NCI-H345 (cell line): ENCODE measurements around the gene CDC5L.

Experiments used
- DNase-seq: peaks from one replicate; lab custom pipeline; 2025; lab: John Stamatoyannopoulos, UW

The CDC5L gene

GRCh38 chr6:44452725-44453124, 65.2 kb downstream of the CDC5L start:
- no peak for DNase-seq

DNA sequence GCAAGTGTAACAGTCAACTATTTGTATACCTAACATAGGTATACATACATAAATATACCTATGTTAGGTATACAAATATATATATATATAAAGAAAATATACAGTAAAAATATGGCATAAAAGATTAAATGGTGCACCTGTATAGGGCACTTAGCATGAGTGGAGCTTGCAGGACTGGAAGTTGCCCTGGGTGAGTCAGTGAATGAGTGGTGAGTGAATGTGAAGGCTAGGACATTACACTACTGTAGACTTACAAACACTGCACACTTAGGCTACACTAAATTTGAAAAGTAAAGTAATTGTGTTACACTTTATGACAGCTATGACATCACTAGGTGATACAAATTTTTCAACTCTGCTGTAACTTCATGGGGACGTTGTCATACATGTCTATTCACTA, 65.6 kb downstream of the CDC5L start:
- no peak for DNase-seq

DNA sequence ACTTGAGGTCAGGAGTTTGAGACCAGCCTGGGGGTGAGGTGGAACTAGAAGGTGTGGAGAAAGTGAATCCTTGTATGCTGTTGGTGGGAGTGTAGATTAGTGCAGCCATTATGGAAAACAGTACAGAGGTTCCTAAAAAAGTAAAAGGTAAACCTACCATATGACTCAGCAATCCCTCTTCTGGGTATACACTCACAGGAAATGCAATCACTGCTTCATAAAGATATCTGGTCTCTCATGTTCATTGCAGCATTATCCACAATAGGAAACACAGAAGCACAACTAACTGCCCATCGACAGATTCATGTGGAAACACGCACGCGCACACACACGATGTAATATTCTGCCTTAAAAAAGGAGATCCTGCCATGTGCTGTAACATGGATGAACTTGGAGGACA, 66.7 kb downstream of the CDC5L start:
- DNase-seq: no peak

- DNase-seq: peak; percentile 49
These were observed 68.8 kb downstream of the CDC5L start for GRCh38 chr6:44456070-44456965.

DNA sequence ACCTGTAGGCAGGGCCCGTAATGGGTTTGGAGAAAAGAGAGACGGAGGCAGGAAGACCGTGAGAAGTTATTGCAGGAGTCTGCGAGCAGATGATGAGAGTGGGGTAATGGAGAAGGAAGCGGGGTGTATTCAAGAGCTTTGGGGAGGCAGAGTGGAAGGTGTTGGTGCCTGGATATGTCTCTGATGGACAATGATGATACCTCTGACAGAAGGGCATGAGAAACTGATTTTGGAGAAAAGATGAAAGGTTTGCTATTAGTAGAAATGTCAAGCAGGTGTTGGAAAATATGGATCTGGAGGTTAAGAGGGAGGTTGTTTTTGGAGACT, 69.4 kb downstream of the CDC5L start:
- DNase-seq: no peak

- DNase-seq: no peak
These were observed 70.1 kb downstream of the CDC5L start for GRCh38 chr6:44457596-44457995.

DNA sequence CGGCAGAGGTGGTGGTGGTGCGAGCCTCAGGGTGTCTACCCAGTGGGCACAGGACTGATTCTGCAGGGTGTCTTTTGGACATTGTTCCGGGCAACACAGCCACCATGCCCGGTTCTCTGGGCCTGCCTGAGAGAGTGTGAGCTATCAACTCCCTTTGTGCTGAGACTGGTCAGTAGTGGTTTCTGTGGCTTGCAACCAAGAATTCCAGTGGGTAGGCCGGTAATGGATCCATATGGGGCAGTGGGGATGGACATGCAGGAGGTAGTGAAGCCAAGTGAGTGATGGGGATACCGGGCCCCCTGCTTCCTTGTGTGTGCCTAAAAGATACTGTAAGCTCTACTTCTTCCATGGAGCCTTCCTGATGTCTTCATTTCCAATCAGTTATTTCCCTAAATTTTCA, 71.0 kb downstream of the CDC5L start:
- no peak for DNase-seq

- no peak for DNase-seq
These were observed 74.8 kb downstream of the CDC5L start for GRCh38 chr6:44462335-44462734.

DNA sequence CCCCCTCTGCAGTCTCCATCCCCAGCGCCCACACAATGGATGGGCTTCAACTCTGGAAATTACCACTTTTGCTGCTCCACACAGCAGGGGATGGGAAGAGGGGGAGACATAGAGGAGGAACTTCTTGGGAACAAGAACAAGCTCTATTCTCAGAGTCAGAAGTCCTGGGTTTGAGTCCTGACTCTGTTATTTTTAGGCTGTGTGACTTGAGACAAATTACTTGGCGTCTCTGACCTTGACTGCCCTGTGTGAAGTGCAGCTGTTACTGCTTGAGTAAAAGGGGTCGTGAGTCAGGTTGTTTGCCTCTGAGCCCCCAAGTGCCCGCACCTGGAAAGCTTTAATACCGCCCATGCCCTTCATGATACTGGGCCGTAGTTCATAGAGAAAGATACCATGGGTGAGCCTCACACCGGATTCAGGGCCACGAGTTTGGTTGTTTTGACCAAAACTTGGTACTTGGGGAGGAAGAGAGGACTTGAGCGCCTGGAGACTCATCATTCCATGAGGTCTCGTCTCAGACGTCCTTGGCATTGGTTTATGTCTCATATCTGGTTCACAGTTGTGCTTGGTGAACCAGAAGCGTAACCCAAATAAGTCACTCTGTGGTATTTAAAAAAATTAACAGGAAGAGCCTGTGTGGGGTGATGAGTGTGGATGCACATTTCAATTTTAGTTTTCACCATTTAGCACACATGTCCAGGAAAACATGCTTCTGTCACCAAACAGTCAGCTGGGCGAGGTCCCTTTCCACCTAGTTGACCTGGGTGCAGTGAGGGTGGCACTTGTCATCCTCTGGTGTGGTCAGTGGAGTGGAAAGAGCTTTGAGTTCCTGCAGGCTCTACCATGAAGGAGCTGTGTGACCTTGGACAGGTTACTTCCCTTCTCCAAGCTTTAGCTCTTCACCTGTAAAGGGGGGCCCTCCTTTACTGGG, 75.6 kb downstream of the CDC5L start:
- no peak for DNase-seq

- DNase-seq: no peak
These were observed 76.4 kb downstream of the CDC5L start for GRCh38 chr6:44463728-44464450.

- no peak for DNase-seq
These were observed 77.2 kb downstream of the CDC5L start for GRCh38 chr6:44464527-44465310.

DNA sequence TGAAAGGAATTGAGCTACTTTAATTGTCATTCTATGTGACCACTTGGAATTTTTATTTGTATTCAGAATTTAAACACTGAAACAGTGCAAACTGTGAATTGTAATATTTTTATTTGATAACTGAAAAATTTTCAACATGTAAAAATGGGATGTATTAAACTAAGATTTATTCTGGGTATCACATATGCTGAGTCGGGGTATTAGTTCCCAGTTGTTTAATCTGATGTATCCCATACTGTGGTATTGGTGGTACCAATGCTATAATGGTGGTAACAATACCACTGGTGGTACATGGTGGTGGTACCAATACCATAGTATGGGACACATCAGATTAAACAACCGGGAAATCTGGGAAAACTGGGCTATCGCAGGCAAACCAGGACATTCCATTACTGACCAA, 79.4 kb downstream of the CDC5L start:
- DNase-seq: no peak

DNA sequence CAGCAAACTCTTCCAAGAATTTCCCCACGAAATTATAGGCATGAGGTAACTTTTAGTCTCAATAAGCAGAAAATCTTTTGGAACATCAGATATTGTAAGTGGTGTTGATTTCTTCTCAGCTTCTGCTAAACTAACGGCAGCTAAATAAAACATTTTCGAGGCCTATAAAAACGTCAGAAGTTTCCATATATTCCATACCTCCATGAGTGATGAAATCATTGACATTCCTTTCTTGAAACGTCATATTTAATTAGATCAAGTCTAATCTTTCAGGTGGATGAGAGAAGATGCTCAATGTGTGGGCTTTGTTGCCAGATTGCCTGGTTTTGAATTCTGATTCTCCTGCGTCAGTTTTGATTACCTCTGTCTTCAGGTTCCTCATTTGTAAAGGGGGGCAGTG, 81.3 kb downstream of the CDC5L start:
- no peak for DNase-seq

DNA sequence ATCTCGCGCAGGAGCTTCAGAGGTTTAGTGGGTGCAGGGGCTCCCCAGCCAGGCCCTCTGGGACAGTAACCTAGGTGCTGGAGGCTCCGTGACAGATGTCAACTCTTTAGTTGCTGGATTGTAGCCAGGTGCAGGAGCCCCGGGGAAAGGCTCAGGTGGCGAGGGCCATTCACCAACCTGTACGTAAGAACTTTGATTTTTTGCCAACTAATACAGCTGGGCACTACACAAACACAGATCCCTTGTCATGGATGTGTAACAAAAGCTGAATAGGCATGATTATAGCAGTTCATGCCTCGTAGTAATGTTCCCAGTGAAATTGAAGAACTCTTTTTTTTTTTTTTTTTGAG, 82.6 kb downstream of the CDC5L start:
- DNase-seq: peak; percentile 99

DNA sequence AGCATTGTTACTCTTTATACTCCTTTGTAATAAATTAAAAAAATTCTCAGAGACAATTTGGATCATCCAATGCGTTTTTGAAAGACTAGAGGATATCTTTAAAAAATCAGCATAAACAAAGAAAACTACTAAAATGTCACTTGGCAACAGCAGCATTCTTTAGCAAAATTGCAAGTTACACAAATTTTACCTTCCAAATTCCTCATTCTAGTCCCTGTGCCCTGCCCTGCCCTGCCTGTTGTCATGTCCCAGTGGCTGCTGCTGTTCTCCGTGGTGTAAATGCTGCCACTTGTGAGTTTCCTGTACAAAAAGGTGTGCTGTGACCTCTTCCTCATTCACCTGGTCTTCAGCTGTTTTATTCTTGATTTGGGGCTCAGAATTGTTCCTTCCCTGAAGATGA, 83.2 kb downstream of the CDC5L start:
- DNase-seq: no peak

DNA sequence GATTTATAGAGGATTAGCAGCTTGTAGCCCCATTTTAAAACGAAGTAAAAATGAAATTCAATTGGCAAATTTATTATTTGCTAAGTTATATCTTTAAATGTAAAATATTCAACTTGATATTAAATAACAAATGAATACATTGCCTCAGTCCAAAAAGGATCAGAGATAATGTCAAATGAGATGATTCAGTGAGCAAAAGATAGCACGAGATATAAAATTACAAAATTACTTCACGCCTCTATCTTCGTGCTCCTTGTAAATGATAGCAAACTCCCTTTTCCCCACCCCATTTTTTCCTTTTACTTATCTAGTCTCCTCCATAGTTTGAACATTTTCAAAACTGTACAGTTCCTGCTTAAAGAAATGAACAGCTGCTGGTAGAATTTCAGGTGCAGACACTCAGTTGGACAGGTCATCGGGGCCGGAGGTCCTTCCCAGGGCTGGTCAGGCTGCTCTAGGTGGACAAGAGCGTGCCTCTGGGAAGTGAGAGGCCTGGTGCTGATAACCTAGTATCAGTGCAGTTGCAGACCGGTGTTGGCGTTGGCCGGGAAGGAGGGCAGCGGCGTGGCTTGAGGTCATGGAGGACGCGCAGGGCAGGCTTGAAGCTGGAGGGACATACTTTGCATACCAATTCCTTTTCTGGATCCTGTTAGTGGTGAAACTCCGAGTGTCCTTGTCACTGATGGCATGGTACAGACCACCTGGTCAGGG, 83.9 kb downstream of the CDC5L start:
- DNase-seq: no peak

DNA sequence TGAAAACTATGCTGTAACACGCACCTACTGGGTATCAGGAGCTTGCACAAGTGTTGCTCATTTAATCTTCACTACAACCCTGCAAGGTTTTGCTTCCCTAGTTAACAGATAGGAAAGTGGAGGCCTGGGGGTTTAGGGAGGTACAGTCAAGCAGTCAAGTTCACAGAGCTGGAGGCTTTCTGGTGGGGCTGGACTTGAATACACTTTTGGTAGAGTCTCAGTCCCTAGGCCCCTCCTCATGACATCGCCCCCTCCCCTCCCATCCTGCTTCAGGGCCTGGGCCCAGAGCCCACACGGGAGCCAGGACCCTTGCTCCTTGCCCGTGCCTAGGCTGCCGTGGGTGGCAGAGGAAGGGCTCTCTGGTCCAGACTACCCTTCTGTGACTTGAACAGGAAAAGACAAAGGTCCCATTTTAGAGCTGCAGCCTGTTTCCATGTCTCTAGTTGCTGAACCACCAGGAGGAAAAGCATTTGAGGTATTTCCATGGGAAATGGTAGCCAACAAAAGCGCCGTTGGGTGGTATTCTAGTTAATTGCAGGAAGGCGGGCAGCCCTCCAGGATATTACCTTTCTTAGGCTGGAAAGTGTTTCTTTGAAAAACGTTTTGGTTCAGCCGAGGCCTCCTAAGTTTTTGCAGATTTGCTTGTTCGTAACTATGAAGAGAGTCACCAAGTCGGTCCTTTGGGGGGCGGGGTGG, 84.9 kb downstream of the CDC5L start:
- no peak for DNase-seq

GRCh38 chr6:44473393-44474189, 86.1 kb downstream of the CDC5L start:
- no peak for DNase-seq

- no peak for DNase-seq
These were observed 86.7 kb downstream of the CDC5L start for GRCh38 chr6:44474190-44474631.

GRCh38 chr6:44474643-44475042, 87.1 kb downstream of the CDC5L start:
- DNase-seq: no peak
